Vagina (tissue), 2 donors: ENCODE measurements around the gene TP53TG3.
"Not testable (repeated sequence)": the region's sequence is repeated elsewhere in the genome, so short reads cannot be mapped to it uniquely, and the experiment has no call there.

Source experiments
- CTCF ChIP-seq, 3 experiments: fragments of 450-650 bp in 2 of 3; fragments of 200-600 bp in 1 of 3; sonication (generic) in 1 of 3; IDR thresholded peaks; one replicate each; pipeline ENCODE4 v1.5.1; 2017 to 2019; ENCODE audit warnings: antibody characterized with exemption in 3 of 3, mild to moderate bottlenecking in 2 of 3, moderate library complexity in 2 of 3
- POLR2A ChIP-seq, 2 donors: fragments of 450-650 bp; IDR thresholded peaks; one replicate each; pipeline ENCODE4 v1.6.1; 2017; ENCODE audit warnings: antibody characterized with exemption in 2 of 2, mild to moderate bottlenecking in 2 of 2, moderate library complexity in 2 of 2
- POLR2AphosphoS5 ChIP-seq, 2 donors: sonication (generic); formaldehyde crosslinking; IDR thresholded peaks; one replicate each; pipeline ENCODE4 v1.9.0; 2017; ENCODE audit warnings: antibody characterized with exemption in 2 of 2, mild to moderate bottlenecking in 2 of 2, low read depth in 1 of 2; ENCODE audit not compliant: insufficient read depth in 1 of 2

GRCh38 chr16:32645278-32645908 is 30.6 kb downstream of the TP53TG3 start:
- not testable (repeated sequence) for TF ChIP-seq CTCF (IDR thresholded peaks at IDR 0.05); POLR2AphosphoS5 (IDR thresholded peaks at IDR 0.05; ENCODE audit: insufficient read depth in 1 of 2, low read depth in 1 of 2); POLR2A (IDR thresholded peaks at IDR 0.05)
